Suprapubic skin (tissue), 4 donors: ENCODE data around the gene ZFAND3. TPM values are rescaled to one million over a fixed set of nuclear protein-coding genes. Genes with fewer than 3 reads are reported as not detected.

Source experiments
- DNase-seq, 2 donors: peaks; one replicate each; pipeline ENCODE4 v3.0.0-alpha.2; 2019; ENCODE audit warnings: low spot score in 2 of 2
- H3K27ac ChIP-seq: fragments of 200-600 bp; sonication (generic); one replicate; pipeline ENCODE4 v1.5.1; 2019
- H3K27me3 ChIP-seq: fragments of 200-600 bp; sonication (generic); one replicate; pipeline ENCODE4 v1.5.1; 2019
- H3K36me3 ChIP-seq: fragments of 200-600 bp; sonication (generic); one replicate; pipeline ENCODE4 v1.5.1; 2019
- H3K4me1 ChIP-seq: fragments of 200-600 bp; sonication (generic); one replicate; pipeline ENCODE4 v1.5.1; 2019
- H3K4me3 ChIP-seq: fragments of 200-600 bp; sonication (generic); one replicate; pipeline ENCODE4 v1.5.1; 2019; ENCODE audit warnings: mild to moderate bottlenecking
- H3K9me3 ChIP-seq: fragments of 200-600 bp; sonication (generic); one replicate; pipeline ENCODE4 v1.5.1; 2019
- EP300 ChIP-seq: sonication (generic); formaldehyde crosslinking; IDR thresholded peaks from one replicate; pipeline ENCODE4 v1.6.1; 2017; ENCODE audit warnings: antibody characterized with exemption
- POLR2A ChIP-seq, 2 donors: fragments of 450-650 bp; IDR thresholded peaks; one replicate each; pipeline ENCODE4 v1.6.1; 2017; ENCODE audit warnings: antibody characterized with exemption in 2 of 2, mild to moderate bottlenecking in 2 of 2, moderate library complexity in 2 of 2
- POLR2AphosphoS5 ChIP-seq, 3 donors: sonication (generic); formaldehyde crosslinking; IDR thresholded peaks; one replicate each; pipeline ENCODE4 v1.6.1; 2017; ENCODE audit warnings: antibody characterized with exemption in 3 of 3
- WGBS: methylation state at CpG from one replicate; pipeline ENCODE4 v1.1.5; 2018; 5-methylcytosine and 5-hydroxymethylcytosine counted together
- total RNA-seq, 4 donors: library from RNA; depleted of rRNA; stranded (reverse); fragments of >200 nt; gene quantifications; one replicate each; pipeline ENCODE4 v1.1.0, GENCODE V29; 2016
- TF ChIP-seq, protein P1 (sequence below), 2 donors: fragments of 200-600 bp in 1 of 2; fragments of 450-650 bp in 1 of 2; sonication (generic) in 1 of 2; IDR thresholded peaks; one replicate each; pipeline ENCODE4 v1.5.1; 2016 to 2019; ENCODE audit warnings: antibody characterized with exemption in 2 of 2, mild to moderate bottlenecking in 1 of 2, moderate library complexity in 1 of 2

The ZFAND3 gene
- total RNA-seq, 4 donors from 2014 or later = 31.1 to 41.0 (median 36.3) TPM

DNA sequence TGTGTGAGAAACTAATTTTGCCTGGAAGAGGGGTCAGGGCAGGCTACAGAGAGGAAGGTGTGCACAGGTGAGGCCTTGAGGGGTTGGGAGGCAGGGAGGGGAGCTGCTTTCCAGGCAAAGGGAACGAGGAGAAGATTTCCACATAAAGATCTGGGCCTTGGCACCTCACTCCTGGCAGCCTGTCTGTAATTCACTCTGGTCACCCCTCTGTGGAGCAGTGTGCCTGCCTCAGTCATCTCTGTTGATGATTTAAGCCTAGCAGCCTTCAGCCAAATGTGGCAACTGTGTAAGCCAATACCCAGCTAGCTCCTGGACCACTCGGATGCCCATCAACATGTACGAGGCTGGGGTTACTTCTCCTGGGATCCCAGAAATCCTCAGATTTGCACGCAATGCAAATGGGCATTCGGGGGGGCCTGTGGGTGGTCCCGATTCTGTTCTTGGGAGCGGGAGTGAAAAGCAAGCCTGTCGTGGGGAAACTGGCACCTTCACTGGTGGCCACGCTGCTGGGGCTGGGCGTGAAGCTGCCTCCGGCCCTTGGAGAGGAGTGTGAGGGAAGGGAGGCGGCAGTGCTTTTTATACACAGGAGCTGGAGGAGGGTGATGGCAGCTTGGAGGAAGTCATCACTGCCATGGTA, 360.4 kb downstream of the ZFAND3 start:
- Histone ChIP-seq H3K27me3 (no peaks in the 10 kb centered on the region), H3K9me3 (no peaks in the 10 kb centered on the region), H3K4me1 (no peaks in the 10 kb centered on the region), H3K4me3 (no peak overlapping the region), H3K27ac (no peak overlapping the region), H3K36me3 (peaks cover 2% of the 10 kb centered on the region)
- WGBS = 84% methylated on average over 12 of the region's 12 CpGs
- DNase-seq = peak in 1 of 2 donors; percentile 65
- TF ChIP-seq, protein P1, sequence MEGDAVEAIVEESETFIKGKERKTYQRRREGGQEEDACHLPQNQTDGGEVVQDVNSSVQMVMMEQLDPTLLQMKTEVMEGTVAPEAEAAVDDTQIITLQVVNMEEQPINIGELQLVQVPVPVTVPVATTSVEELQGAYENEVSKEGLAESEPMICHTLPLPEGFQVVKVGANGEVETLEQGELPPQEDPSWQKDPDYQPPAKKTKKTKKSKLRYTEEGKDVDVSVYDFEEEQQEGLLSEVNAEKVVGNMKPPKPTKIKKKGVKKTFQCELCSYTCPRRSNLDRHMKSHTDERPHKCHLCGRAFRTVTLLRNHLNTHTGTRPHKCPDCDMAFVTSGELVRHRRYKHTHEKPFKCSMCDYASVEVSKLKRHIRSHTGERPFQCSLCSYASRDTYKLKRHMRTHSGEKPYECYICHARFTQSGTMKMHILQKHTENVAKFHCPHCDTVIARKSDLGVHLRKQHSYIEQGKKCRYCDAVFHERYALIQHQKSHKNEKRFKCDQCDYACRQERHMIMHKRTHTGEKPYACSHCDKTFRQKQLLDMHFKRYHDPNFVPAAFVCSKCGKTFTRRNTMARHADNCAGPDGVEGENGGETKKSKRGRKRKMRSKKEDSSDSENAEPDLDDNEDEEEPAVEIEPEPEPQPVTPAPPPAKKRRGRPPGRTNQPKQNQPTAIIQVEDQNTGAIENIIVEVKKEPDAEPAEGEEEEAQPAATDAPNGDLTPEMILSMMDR (IDR thresholded peaks at IDR 0.05) = no peak
- TF ChIP-seq POLR2AphosphoS5 (IDR thresholded peaks at IDR 0.05) = no peak

DNA sequence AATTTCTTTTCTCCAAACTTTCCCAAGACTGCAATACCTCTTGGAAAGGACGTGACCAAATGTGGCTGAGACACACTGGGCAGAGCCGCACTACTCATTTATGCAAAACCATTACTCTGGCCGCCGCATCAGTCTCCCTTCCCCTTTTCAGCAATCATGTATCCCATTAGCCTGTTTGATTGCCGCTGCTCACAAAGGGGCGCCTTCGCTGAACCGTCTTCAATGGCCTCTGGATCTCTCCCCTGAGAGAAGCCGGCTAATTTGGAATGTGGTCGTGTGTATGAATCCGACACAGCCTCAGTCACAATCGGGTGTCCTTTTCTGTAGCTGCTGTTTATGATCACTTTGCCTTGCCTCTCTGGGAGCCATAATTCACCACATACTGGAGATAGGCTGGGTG, 361.1 kb downstream of the ZFAND3 start:
- Histone ChIP-seq H3K27ac (no peak overlapping the region), H3K36me3 (no peaks in the 10 kb centered on the region), H3K4me3 (no peak overlapping the region), H3K27me3 (no peaks in the 10 kb centered on the region), H3K9me3 (no peaks in the 10 kb centered on the region), H3K4me1 (no peaks in the 10 kb centered on the region)
- DNase-seq = peak in 1 of 2 donors; percentile 50
- 89% methylated on average over 12 of the region's 12 CpGs for WGBS
- TF ChIP-seq POLR2AphosphoS5 (IDR thresholded peaks at IDR 0.05) (no peak), EP300 (no peak), POLR2A (IDR thresholded peaks at IDR 0.05) (no peak)
- TF ChIP-seq, protein P1 (IDR thresholded peaks at IDR 0.05) = no peak

DNA sequence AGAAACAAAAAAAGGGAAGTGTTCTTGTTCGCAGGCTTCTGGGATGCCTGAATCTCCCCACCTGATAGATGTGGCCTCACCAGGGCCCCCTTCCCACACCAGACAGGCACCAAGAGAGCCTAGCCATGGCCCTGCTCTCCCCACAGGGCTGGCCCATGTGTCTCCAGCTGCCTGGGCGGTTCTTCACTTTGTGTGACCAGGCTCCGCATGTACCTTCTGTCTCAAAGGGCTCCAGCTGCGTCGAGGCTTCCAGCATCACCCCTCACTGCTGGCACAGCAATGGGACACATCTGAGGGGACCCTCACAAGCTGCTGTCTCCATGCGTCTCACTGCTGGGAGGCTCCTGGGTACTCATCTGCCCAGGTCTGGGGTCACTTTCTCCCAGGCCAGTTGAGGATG, 362.9 kb downstream of the ZFAND3 start:
- Histone ChIP-seq H3K4me3 (no peak overlapping the region), H3K27ac (no peak overlapping the region), H3K9me3 (no peaks in the 10 kb centered on the region), H3K36me3 (no peaks in the 10 kb centered on the region), H3K27me3 (no peaks in the 10 kb centered on the region), H3K4me1 (no peaks in the 10 kb centered on the region)
- WGBS = 94% methylated on average over 6 of the region's 6 CpGs
- TF ChIP-seq, protein P1 (IDR thresholded peaks at IDR 0.05) = no peak
- TF ChIP-seq POLR2A (IDR thresholded peaks at IDR 0.05) = no peak
- no peak for TF ChIP-seq EP300
- TF ChIP-seq POLR2AphosphoS5 (IDR thresholded peaks at IDR 0.05) = no peak
- peak in 1 of 2 donors; percentile 44 for DNase-seq

DNA sequence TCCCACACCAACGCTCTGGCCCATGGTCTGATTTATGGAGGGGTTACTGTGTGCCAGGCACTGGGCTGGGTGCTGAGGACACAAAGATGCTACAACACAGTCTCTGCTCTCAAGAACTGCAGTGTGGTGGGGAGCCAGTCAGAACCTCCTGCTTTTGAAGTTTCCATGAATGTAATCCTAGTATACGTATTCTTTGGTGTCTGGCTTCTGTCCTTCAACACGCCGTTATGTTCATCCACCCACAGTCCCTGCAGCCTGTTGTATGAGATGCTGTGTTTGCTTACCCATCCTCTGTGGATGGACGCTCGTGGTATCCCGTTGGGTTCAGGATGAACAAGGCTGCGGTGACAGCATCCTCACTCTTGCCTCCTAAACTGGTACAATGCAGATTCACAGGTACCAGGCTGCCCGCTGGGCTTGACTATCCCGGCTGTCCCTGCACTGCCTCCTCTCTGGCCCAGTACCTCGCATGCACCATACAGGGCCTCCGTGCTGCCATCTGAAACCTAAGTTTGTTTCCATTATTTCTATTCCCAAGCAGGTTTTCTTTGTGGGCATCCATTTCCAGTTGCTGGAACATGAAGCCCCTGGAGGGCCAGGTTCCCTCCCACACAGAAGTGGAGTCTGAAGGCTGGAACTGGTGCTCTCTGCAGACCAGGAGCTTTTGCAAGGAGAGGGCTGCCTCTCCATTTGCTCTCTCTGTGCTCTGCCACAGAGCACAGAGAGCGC, 364.5 kb downstream of the ZFAND3 start:
- TF ChIP-seq, protein P1 (IDR thresholded peaks at IDR 0.05) = no peak
- TF ChIP-seq EP300 = no peak
- no peak for TF ChIP-seq POLR2AphosphoS5 (IDR thresholded peaks at IDR 0.05)
- TF ChIP-seq POLR2A (IDR thresholded peaks at IDR 0.05) = no peak
- H3K9me3 ChIP-seq = no peaks in the 10 kb centered on the region
- 97% methylated on average over 13 of the region's 13 CpGs for WGBS
- no peaks in the 10 kb centered on the region for H3K4me1 ChIP-seq
- H3K36me3 ChIP-seq = no peaks in the 10 kb centered on the region
- H3K4me3 ChIP-seq = no peak overlapping the region
- DNase-seq = peak in 1 of 2 donors; percentile 34
- no peak overlapping the region for H3K27ac ChIP-seq
- H3K27me3 ChIP-seq = no peaks in the 10 kb centered on the region

DNA sequence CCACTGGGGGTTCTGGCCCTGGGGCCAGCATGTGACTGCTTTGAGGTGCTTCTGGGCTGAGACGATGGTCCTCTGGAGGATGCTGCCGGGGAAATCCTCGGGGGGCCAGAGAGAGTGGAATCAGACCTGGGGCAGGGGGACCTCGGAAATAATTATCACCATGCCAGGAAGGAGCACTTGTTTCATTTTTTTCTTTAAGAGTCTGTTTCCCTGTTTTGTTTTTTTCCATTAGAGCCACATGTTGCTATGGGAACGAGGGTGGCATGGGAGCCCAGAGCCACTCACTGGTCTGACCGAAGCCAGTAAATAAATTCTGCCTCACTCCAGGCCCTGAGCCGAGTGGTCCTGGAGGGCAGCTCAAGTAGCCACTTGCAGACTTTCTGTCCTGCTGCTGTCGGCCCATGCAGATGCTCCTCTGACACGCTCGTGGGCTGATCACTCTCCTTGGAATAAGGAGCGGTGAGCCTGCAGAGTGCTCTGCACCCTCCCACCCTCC, 365.1 kb downstream of the ZFAND3 start:
- Histone ChIP-seq H3K27ac (no peak overlapping the region), H3K4me1 (no peaks in the 10 kb centered on the region), H3K27me3 (no peaks in the 10 kb centered on the region), H3K36me3 (no peaks in the 10 kb centered on the region), H3K4me3 (no peak overlapping the region), H3K9me3 (no peaks in the 10 kb centered on the region)
- peak in 1 of 2 donors; percentile 65 for DNase-seq
- WGBS = 88% methylated on average over 11 of the region's 11 CpGs
- TF ChIP-seq POLR2A (IDR thresholded peaks at IDR 0.05) (no peak), POLR2AphosphoS5 (IDR thresholded peaks at IDR 0.05) (no peak), EP300 (no peak)
- TF ChIP-seq, protein P1 (IDR thresholded peaks at IDR 0.05) = no peak
